ENCODE results near the gene SRSF1.

Gene SRSF1

GRCh38 chr17:57954397-57955182, 52.5 kb downstream of the SRSF1 start:
- no peak for TF ChIP-seq CTCF (IDR thresholded peaks at IDR 0.05; ENCODE audit: low read depth, low read length)

GRCh38 chr17:57953705-57954396, 53.2 kb downstream of the SRSF1 start:
- peak overlapping the region; percentile 75 for H3K4me3 ChIP-seq (ENCODE audit: low read depth, low read length)
- no peak for TF ChIP-seq CTCF (IDR thresholded peaks at IDR 0.05; ENCODE audit: low read depth, low read length)

More at GRCh38 chr17:57954397-57955182, 52.5 kb downstream of the SRSF1 start:
- H3K4me3 ChIP-seq (ENCODE audit: low read depth, low read length), result peak overlapping the region; percentile 75
